Measurements from ENCODE around the gene SPATA13.

GRCh38 chr13:24168392-24168750 lies 7.9 kb downstream of the SPATA13 start:
- no peak for TF ChIP-seq CTCF (IDR thresholded peaks at IDR 0.05; ENCODE audit: low read depth, low read length)
- no peak for TF ChIP-seq EZH2phosphoT487 (IDR thresholded peaks at IDR 0.05; ENCODE audit: low read depth)

All from OCI-LY3 (cell line).